SU-DHL-6 (cell line): ENCODE measurements around the gene KRT36.

ENCODE experiments used
- EZH2phosphoT487 ChIP-seq: fragments of 200-600 bp; sonication (generic), shearing (Covaris generic); conservative IDR thresholded peaks from 2 replicates; pipeline ENCODE4 v1.6.1; 2018; ENCODE audit warnings: mild to moderate bottlenecking, antibody characterized with exemption, low read length, moderate library complexity, mixed read lengths
- TF ChIP-seq, protein P1 (sequence below): fragments of 200-600 bp; sonication (generic); IDR thresholded peaks from one replicate; pipeline ENCODE4 v1.5.1; 2017; ENCODE audit warnings: antibody characterized with exemption, mild to moderate bottlenecking, low read length, moderate library complexity; ENCODE audit not compliant: insufficient read depth, poor library complexity, severe bottlenecking

- TF ChIP-seq, protein P1, sequence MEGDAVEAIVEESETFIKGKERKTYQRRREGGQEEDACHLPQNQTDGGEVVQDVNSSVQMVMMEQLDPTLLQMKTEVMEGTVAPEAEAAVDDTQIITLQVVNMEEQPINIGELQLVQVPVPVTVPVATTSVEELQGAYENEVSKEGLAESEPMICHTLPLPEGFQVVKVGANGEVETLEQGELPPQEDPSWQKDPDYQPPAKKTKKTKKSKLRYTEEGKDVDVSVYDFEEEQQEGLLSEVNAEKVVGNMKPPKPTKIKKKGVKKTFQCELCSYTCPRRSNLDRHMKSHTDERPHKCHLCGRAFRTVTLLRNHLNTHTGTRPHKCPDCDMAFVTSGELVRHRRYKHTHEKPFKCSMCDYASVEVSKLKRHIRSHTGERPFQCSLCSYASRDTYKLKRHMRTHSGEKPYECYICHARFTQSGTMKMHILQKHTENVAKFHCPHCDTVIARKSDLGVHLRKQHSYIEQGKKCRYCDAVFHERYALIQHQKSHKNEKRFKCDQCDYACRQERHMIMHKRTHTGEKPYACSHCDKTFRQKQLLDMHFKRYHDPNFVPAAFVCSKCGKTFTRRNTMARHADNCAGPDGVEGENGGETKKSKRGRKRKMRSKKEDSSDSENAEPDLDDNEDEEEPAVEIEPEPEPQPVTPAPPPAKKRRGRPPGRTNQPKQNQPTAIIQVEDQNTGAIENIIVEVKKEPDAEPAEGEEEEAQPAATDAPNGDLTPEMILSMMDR: no peak
- no peak for TF ChIP-seq EZH2phosphoT487
Measured at GRCh38 chr17:41466988-41467387, 22.7 kb downstream of the KRT36 start, which contains the start of gene KRT32.
